ENCODE measurements around the gene AMELY.

- no peak for TF ChIP-seq CTCF (IDR thresholded peaks at IDR 0.05)
- TF ChIP-seq EZH2 (IDR thresholded peaks at IDR 0.05), result no peak
- TF ChIP-seq EZH2phosphoT487 (IDR thresholded peaks at IDR 0.05), result no peak
These were observed 38.4 kb upstream of the AMELY start for GRCh38 chrY:6949947-6950346.

All from neural progenitor cell (in vitro differentiated cells).